Stimulated activated CD4-positive, alpha-beta T cell treated with anti-CD3 and anti-CD28 coated beads, Interleukin-15, amount 100 ng/mL, for 1 hour (primary cell): Measurements from ENCODE around the gene MAML3.

Source experiments
- DNase-seq, 2 donors: peaks; one replicate each; pipeline ENCODE4 v3.0.0-alpha.2; 2020; ENCODE audit warnings: low read depth in 1 of 2, low spot score in 1 of 2

MAML3 gene

GRCh38 chr4:139878050-139878449 lies 275.9 kb downstream of the MAML3 start:
- no peak for DNase-seq

- DNase-seq, result no peak
These were observed 277.5 kb downstream of the MAML3 start for GRCh38 chr4:139876337-139876941.

DNA sequence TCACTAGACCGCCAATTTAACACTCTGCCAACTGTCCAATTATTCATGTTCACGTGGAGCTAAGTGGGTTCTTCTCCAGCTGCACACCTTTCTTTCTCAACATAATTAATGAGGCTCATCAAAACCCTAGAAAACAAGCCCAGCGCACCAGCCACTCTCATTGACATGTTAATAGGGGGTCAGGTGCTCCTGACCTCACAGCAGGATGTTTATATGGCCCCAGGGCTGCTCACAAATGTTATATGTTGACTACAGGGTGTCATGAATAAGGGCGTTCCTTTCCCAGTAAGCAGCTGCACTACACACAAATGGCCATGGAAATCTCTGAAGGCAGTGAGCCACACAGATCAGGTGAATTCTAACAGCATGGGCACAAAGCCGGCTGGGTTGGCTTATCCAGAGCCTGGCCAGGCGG lies 278.6 kb downstream of the MAML3 start:
- DNase-seq, result no peak

GRCh38 chr4:139873111-139873860 lies 280.7 kb downstream of the MAML3 start:
- no peak for DNase-seq

- DNase-seq, result no peak
These were observed 281.7 kb downstream of the MAML3 start for GRCh38 chr4:139872274-139872673.

DNA sequence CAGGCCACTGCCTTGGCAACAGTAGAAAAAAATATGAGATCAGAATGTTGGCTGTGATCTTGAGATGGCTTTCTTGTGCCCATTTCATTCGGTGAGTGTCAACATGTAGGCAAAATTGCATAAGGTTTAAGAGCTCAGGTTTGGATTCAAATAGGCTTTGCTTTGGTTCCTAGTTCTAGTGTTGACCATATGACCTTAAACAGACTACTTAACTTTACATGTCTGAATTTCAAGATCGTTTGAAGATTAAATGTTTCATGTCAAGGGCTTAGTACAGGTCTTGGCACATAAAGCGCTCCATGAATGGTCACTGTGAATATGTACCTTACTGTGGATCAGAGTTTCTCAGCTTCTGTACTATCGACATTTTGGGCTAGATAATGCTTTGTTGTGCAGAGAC lies 284.2 kb downstream of the MAML3 start:
- DNase-seq, result no peak

- DNase-seq, result no peak
These were observed 287.6 kb downstream of the MAML3 start for GRCh38 chr4:139866276-139866962.

- no peak for DNase-seq
These were observed 288.4 kb downstream of the MAML3 start for GRCh38 chr4:139865537-139865936.

- DNase-seq, result no peak
These were observed 290.5 kb downstream of the MAML3 start for GRCh38 chr4:139863531-139863930.

DNA sequence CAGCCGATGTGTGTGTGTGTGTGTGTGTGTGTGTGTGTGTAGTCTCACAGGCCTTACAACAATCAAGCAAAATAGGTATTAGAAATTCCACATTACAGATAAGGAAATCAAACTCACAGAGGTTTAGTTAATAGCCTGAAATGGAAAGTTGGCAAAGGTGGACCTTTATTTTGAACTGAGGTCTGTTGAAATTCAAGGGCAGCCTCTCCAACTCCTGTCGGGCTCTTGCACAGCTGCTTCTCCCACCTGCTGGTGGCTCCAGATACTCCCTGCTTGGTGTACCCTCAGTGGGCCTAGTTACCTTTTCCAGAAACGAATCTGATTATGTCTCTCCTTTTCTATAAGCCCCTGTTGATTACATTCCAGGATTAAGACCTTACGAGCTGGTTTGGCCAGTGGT lies 292.5 kb downstream of the MAML3 start:
- no peak for DNase-seq

DNA sequence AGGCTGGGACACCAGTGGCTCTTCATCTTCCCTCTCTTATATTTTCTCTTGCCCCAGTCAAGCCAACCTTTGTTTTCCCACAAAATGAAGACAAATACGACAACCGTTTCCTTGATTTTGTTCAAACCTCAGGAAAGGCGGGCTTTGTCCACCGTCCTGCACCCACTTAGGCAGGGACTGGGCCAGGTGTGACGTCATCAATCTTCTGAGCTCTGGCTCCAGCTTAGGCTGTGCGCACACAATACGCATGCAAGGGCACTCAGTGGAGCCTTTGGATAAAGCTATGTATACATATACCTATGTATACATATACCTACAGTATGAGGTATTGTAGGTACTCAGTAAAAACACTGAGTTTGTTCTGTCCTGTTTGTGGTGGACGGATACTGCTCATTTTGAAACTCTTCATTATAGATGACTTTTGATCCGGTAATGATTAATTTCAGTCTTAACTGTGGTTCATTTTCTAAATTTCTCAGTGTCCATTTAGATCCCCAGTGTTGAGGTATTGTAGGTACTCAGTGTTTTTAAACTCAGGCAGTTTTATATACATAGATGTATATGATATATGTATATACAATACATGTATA lies 293.5 kb downstream of the MAML3 start:
- no peak for DNase-seq

DNA sequence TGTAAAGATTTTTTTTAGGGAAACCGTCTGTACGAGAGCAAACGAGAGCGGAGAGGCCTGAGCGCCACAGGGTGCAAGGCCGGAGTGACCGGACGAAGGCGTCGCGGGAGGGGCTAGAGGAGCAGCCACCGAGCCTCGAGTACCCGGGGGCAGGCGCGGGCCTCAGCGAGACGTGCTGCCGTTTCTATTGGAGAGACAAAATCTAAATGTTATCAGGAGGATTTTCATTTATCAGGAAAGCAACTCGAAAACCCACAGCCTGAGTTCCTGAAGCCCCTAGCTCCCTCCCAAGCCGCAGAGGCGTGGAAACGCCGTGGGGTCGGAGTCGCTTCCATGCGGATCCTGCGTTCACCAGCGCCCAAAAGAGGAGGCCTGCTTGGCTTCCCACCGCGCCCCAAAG lies 294.1 kb downstream of the MAML3 start:
- no peak for DNase-seq

DNA sequence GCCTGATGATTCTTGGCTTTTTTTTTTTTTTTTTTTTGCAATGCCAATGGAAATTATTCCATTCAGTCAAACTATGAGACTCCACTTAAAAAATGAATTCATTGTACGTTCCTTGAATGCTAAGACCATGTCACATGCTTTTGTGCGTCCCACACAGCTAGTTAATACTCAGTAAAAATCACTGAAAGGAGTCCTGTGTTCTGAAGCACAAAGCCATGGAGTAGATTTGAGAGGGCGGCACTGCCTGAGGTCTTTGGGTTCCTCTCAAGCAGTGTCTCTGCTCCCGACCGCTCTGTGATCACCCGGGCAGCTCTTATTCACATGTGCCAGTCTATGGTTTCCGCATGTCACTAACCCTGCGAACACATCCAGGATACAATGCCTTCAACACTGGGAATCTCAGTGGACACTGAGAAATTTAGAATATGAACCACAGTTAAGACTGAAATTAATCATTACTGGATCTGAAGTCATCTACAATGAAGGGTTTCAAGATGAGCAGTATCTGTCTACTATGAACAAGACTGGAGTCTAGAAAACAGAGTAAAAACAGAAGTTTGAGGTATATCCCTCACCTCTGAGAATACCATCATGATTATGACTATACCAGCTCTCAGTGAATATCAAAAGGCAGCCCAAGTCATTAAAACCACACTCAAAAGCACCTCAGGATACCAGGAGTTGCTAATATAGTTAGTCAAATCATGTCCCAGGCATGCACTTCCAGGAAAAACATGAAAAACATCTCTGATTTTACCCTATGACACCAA lies 295.4 kb downstream of the MAML3 start:
- no peak for DNase-seq

- no peak for DNase-seq
These were observed 296.0 kb downstream of the MAML3 start for GRCh38 chr4:139857977-139858376.

DNA sequence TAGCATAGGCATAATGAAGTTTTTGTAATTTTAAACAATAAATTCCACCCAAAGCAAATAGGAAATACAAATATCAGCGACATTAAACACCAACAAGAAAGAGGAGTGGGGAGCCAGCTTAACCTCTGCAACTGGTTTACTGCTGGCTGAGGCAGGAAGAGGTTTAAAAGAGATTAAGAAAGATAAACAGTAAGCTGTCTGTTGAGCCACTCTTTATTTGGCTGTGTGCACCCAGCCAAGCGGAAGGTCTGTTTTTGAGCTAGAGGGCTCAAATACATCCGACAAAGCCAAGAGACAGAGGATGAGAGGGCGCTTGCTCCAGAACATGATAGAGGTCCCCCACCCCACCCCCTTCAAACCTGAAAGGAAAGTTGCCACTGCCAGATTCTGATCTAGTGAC lies 297.0 kb downstream of the MAML3 start:
- DNase-seq, result no peak

GRCh38 chr4:139854668-139855403 lies 299.1 kb downstream of the MAML3 start:
- no peak for DNase-seq

- DNase-seq, result no peak
These were observed 300.7 kb downstream of the MAML3 start for GRCh38 chr4:139853309-139853708.

DNA sequence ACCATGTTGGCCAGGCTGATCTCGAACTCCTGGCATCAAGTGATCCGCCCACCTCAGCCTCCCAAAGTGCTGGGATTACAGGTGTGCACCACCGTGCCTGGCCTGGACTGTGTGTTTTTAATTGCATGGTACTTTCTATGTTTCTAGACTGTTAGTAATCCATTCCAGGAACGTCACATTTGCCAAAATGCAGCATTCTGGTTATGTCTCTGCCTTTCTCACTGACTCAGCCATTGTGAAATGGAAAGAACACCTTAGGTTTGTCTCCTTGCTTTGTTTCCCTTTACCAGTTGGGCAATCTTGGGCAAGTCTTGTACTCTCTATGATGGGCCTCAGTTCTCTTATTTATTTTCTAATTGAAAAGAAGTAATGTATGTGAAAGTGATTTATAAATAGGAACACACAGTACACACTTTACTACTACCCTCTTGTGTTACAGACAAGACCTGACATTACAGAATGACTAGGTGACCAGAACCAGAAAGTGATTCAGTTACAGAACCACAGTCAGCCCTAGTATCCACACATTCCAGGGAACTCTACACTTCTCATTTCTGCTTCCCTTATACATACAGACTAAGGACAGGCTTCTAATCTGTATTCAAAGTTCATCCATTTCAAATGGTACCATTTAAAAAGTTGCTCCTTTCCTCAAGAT lies 301.2 kb downstream of the MAML3 start:
- no peak for DNase-seq

- no peak for DNase-seq
These were observed 302.3 kb downstream of the MAML3 start for GRCh38 chr4:139851639-139852038.

GRCh38 chr4:139851133-139851532 lies 302.9 kb downstream of the MAML3 start:
- DNase-seq, result no peak
